Endothelial cell of umbilical vein (primary cell): ENCODE measurements around the gene S100A14. TPM values are rescaled to one million over a fixed set of nuclear protein-coding genes. Genes with fewer than 3 reads are reported as not detected.
A peak's percentile ranks its signal among the peaks of the same experiment; 100 is the strongest.

Experiments used
- BruUV-seq: library from RNA; stranded (reverse); fragments of 400-500 nt; replicated peaks from 2 replicates; lab custom pipeline; 2021; lab: Mats Ljungman, UMichigan
- CTCF ChIA-PET: fragments of 300-600, 350-600 bp; sonication (Branson Sonifier 250); formaldehyde crosslinking; loops from one replicate; lab custom pipeline; 2021; ENCODE audit warnings: antibody characterized with exemption, inconsistent platforms; lab: Charles Lee
- POLR2A ChIA-PET: fragments of 300-600, 350-600 bp; sonication (Branson Sonifier 250); formaldehyde crosslinking; loops from one replicate; lab custom pipeline; 2021; ENCODE audit warnings: antibody characterized with exemption, inconsistent platforms; lab: Charles Lee
- DNase-seq: peaks from one replicate; pipeline ENCODE4 v3.0.0-alpha.2; 2011; ENCODE audit warnings: low read depth, low spot score
- FAIRE-seq: peaks from 2 replicates; lab custom pipeline; 2011; peaks lifted over from hg19 to GRCh38; lab: Jason Lieb, UNC
- H2AFZ ChIP-seq: 2 replicates; pipeline ENCODE4 v1.6.0; 2012; ENCODE audit warnings: low read depth, low read length, control low read depth, inconsistent platforms
- H3K27ac ChIP-seq: 2 replicates; pipeline ENCODE4 v1.5.1; 2011; ENCODE audit warnings: low read depth, mild to moderate bottlenecking, control low read depth, low read length, moderate library complexity; ENCODE audit not compliant: insufficient read depth
- H3K27me3 ChIP-seq, 2 experiments: 2 replicates each; pipeline versions ENCODE4 v1.6.0 to v1.6.1; 2011; ENCODE audit warnings: low read length in 2 of 2, mixed read lengths in 1 of 2; ENCODE audit not compliant: control insufficient read depth in 2 of 2, insufficient read depth in 2 of 2
- H3K36me3 ChIP-seq, 2 experiments: 2 replicates in 1 of 2; 3 replicates in 1 of 2; pipeline ENCODE4 v1.5.1; 2011; ENCODE audit warnings: low read length in 2 of 2, mild to moderate bottlenecking in 1 of 2, moderate library complexity in 1 of 2; ENCODE audit not compliant: control insufficient read depth in 2 of 2, insufficient read depth in 2 of 2; ENCODE audit errors: extremely low read depth in 1 of 2
- H3K4me1 ChIP-seq: 3 replicates; pipeline ENCODE4 v1.5.1; 2011; ENCODE audit warnings: mild to moderate bottlenecking, low read length; ENCODE audit not compliant: control insufficient read depth, insufficient read depth; ENCODE audit errors: extremely low read depth
- H3K4me2 ChIP-seq: 2 replicates; pipeline ENCODE4 v1.6.1; 2011; ENCODE audit warnings: low read length, control low read depth, mixed read lengths; ENCODE audit not compliant: insufficient read depth
- H3K4me3 ChIP-seq, 3 experiments: fragments of 200-600 bp in 1 of 3; sonication (generic), shearing (Covaris generic) in 1 of 3; replicated peaks in 1 of 3; 2 replicates each; pipeline ENCODE4 v1.5.1; 2011 to 2016; ENCODE audit warnings: control low read depth in 3 of 3, low read length in 3 of 3, mild to moderate bottlenecking in 2 of 3, inconsistent platforms in 1 of 3, low read depth in 1 of 3, moderate library complexity in 1 of 3; ENCODE audit not compliant: insufficient read depth in 1 of 3
- H3K79me2 ChIP-seq: 2 replicates; pipeline ENCODE4 v1.6.0; 2012; ENCODE audit warnings: low read length, inconsistent platforms; ENCODE audit not compliant: control insufficient read depth, insufficient read depth
- H3K9ac ChIP-seq: replicated peaks from 2 replicates; pipeline ENCODE3; 2011; ENCODE audit warnings: low read length, control low read depth; ENCODE audit not compliant: insufficient read depth; ENCODE audit errors: extremely low read depth
- H3K9me1 ChIP-seq: replicated peaks from 3 replicates; pipeline ENCODE4 v1.6.0; 2011; ENCODE audit warnings: mild to moderate bottlenecking, low read length; ENCODE audit not compliant: control insufficient read depth, insufficient read depth; ENCODE audit errors: extremely low read depth
- H3K9me3 ChIP-seq: replicated peaks from 2 replicates; pipeline ENCODE4 v1.5.1; 2012; ENCODE audit warnings: low read length, inconsistent platforms; ENCODE audit not compliant: control insufficient read depth, insufficient read depth
- H4K20me1 ChIP-seq: replicated peaks from 2 replicates; pipeline ENCODE3; 2011; ENCODE audit warnings: mild to moderate bottlenecking, low read length; ENCODE audit not compliant: control insufficient read depth, insufficient read depth; ENCODE audit errors: extremely low read depth
- EZH2 ChIP-seq: IDR thresholded peaks from 2 replicates; pipeline ENCODE4 v1.6.1; 2012; ENCODE audit warnings: borderline replicate concordance, low read depth, mild to moderate bottlenecking, moderate library complexity, low read length, inconsistent platforms; ENCODE audit not compliant: severe bottlenecking
- FOS ChIP-seq: IDR thresholded peaks from 2 replicates; pipeline ENCODE4 v1.6.1; 2011; ENCODE audit warnings: mild to moderate bottlenecking, low read length, moderate library complexity, borderline replicate concordance; ENCODE audit not compliant: insufficient read depth
- JUN ChIP-seq: IDR thresholded peaks from 2 replicates; pipeline ENCODE4 v1.6.1; 2011; ENCODE audit warnings: borderline replicate concordance, low read depth; ENCODE audit not compliant: insufficient read length, insufficient read depth
- MAX ChIP-seq: IDR thresholded peaks from 2 replicates; pipeline ENCODE4 v1.6.1; 2011; ENCODE audit not compliant: insufficient read depth, insufficient read length
- MYC ChIP-seq: IDR thresholded peaks from one replicate; pipeline ENCODE4 v1.6.1; 2011; ENCODE audit warnings: mild to moderate bottlenecking, low read depth, low read length
- POLR2A ChIP-seq: IDR thresholded peaks from 2 replicates; pipeline ENCODE4 v1.6.1; 2012; ENCODE audit warnings: low read depth, mild to moderate bottlenecking, control low read depth, low read length
- POLR2AphosphoS5 ChIP-seq: IDR thresholded peaks from 2 replicates; pipeline ENCODE4 v1.6.1; 2012; ENCODE audit warnings: low read depth, mild to moderate bottlenecking, control low read depth, low read length, moderate library complexity; ENCODE audit not compliant: insufficient read depth
- dilution Hi-C: fragments of 300-500 bp; cut with MboI; formaldehyde crosslinking; loops from one replicate; pipeline ENCODE4 v1.15.0; 2019; ENCODE audit warnings: low sequenced_read_pairs; ENCODE audit not compliant: extremely low pct_ligation_motif_present
- intact Hi-C: fragments of 100-400 bp; cut with micrococcal nuclease; formaldehyde crosslinking; loops from one replicate; pipeline ENCODE4 v1.10.0; 2022
- polyA plus RNA-seq, 4 experiments: library from polyadenylated mRNA; depleted of rRNA in 3 of 4; stranded (reverse) in 3 of 4; unstranded in 1 of 4; fragments of >200 nt; gene quantifications; 2 replicates each; pipeline versions ENCODE4 v1.2.1 to v1.2.3, GENCODE V29; 2011 to 2012; ENCODE audit warnings: missing spikeins in 1 of 4
- total RNA-seq: library from RNA; stranded (reverse); gene quantifications from 2 replicates; pipeline ENCODE4 v1.2.3, GENCODE V29; 2021

S100A14 gene
- total and polyA plus RNA-seq, 2 donors (not counting 3 experiments of a cell fraction or from before 2014, with no cell fraction given), result 0.10 TPM; not detected in 1

- H3K27ac ChIP-seq, result peak overlapping the region; percentile 50
- H3K79me2 ChIP-seq, result no peaks in the 10 kb centered on the region
- intact Hi-C loops (loop anchor here (2.0 kb wide), 1 partner anchor 27 kb away; no protein-coding TSS in a partner anchor), dilution Hi-C loops (no loop called here)
- POLR2A ChIA-PET, result no interaction called here
- peaks cover 14% of the 10 kb centered on the region for H3K4me1 ChIP-seq
- H3K4me2 ChIP-seq, result no peak overlapping the region
- H3K9ac ChIP-seq, result no peak overlapping the region
- H3K36me3 ChIP-seq, result no peaks in the 10 kb centered on the region
- H3K9me3 ChIP-seq, result no peaks in the 10 kb centered on the region
- H3K9me1 ChIP-seq, result no peaks in the 10 kb centered on the region
- no peak for FAIRE-seq
- no peak overlapping the region for H3K4me3 ChIP-seq
- H3K27me3 ChIP-seq, result no peaks in the 10 kb centered on the region
- no peak overlapping the region for H2AFZ ChIP-seq
- H4K20me1 ChIP-seq, result no peaks in the 10 kb centered on the region
- DNase-seq, result no peak
- CTCF ChIA-PET, result interaction anchor here (2.9 kb wide), 1 partner anchor 27 kb away, joined by 19 read pairs; no protein-coding TSS in a partner anchor
- BruUV-seq, result no TSS peak
- TF ChIP-seq POLR2A (no peak), MAX (no peak), EZH2 (no peak), FOS (no peak)
Observed at GRCh38 chr1:153599847-153600246, 16.3 kb downstream of the S100A14 start.

DNA sequence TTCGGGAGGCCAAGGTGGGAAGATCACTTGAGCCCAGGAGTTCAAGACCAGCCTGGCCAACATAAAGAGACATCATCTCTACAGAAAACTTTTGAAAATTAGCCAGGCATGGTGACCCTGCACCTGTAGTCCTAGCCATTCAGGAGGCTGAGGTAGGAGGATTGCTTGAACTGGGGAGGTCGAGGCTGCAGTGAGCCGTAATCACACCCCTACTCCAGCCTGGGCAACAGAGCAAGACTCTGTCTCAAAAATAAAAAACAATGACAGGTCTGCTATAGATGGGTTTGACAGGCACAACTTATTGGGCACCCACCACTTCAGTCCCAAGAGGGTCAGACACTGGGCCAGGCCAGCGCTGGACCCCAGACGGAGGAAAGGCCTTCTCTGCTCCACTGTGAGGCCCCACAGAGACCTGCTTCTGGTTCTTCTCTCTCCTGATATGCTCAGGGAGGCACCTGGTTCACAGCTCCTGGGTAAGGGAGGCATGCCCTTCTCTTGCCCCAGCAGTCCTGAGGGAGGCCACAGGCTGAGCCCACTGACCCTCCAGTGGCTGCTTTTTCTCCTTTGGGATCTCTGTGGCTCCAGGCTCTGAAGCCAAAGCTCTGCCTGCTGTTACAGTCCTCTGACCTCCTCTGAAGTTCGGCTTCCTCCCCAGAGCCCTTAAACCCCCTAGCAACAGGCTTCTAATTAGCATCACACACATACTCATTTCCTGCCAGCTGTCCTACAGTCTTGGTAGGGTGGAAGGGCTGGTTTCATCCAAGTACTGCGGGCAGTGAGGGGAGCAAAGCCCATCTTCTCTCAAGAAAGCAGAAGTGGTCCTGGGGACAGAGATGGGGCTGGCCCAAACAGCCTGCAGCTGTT lies 17.6 kb downstream of the S100A14 start:
- DNase-seq (peak; percentile 78), FAIRE-seq (peak; percentile 85)
- H3K27me3 ChIP-seq, result no peaks in the 10 kb centered on the region
- ChIA-PET CTCF (interaction anchor here (0.9 to 2.9 kb wide), 9 partner anchors 11 to 88 kb away, joined by 3 to 19 read pairs (median 3); partner anchors contain the start of gene S100A13), POLR2A (interaction anchor here (0.6 to 1.5 kb wide), 4 partner anchors 9 to 32 kb away, joined by 3 to 9 read pairs (median 3); partner anchors contain the start of gene S100A13)
- H2AFZ ChIP-seq, result no peak overlapping the region
- peaks cover 14% of the 10 kb centered on the region for H3K4me1 ChIP-seq
- dilution Hi-C loops, result no loop called here
- peak overlapping the region; percentile 54 for H3K27ac ChIP-seq
- no peak overlapping the region for H3K4me2 ChIP-seq
- no peak overlapping the region for H3K9ac ChIP-seq
- no peaks in the 10 kb centered on the region for H3K36me3 ChIP-seq
- intact Hi-C loops, result loop anchor here (1.0 to 2.0 kb wide), 2 partner anchors 11 to 26 kb away; no protein-coding TSS in a partner anchor
- TF ChIP-seq FOS, result peak; percentile 10
- peak; percentile 46 for TF ChIP-seq JUN
- no peak for TF ChIP-seq MYC
- peak; percentile 68 for TF ChIP-seq POLR2AphosphoS5
- TSS peak; percentile 11 for BruUV-seq
- no peak overlapping the region for H3K4me3 ChIP-seq
- H4K20me1 ChIP-seq, result no peaks in the 10 kb centered on the region
- no peaks in the 10 kb centered on the region for H3K9me3 ChIP-seq
- H3K9me1 ChIP-seq, result no peaks in the 10 kb centered on the region
- H3K79me2 ChIP-seq, result no peaks in the 10 kb centered on the region
